ENCODE data around the gene FHIP2A.
A peak's percentile ranks its signal among the peaks of the same experiment; 100 is the strongest.
"Not testable (repeated sequence)": the region's sequence is repeated elsewhere in the genome, so short reads cannot be mapped to it uniquely, and the experiment has no call there.

Gene FHIP2A

GRCh38 chr10:114821293-114821914 lies at the start of gene FHIP2A:
TSS of gene FHIP2A (plus strand) at chr10:114821780. CDS start at chr10:114822079, 299 bp downstream.
- peak; percentile 53 for DNase-seq

GRCh38 chr10:114772496-114773196 lies 48.9 kb upstream of the FHIP2A start:
- DNase-seq: no peak

DNA sequence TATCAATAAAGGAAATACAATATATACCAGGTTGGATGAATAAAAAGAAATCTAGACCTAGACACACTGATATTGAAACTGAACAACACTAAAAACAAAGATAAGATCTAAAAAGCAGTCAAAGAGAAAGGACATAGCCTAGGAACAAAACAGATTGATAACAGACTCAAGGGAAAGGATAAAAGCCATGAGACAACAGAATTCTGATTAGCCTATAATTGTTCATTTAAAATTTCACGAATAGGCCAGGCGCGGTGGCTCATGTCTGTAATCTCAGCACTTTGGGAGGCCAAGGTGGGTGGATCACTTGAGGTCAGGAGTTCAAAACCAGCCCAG lies 48.4 kb upstream of the FHIP2A start:
- DNase-seq: no peak

DNA sequence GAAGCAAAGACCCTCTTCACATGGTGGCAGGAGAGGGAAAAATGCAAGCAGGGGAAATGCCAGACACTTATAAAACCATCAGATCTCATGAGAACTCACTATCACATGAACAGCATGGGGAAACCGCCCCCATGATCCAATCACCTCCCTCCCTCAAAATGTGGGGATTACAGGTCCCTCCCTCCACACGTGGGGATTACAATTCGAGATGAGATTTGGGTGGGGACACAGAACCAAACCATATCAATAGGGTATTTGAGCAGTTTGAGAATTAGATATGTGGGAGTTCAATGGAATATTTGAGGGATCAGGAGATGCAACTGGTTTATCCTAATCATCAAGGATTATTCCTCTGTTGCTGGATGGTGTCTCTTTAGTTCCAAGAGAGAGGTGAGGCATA lies 46.5 kb upstream of the FHIP2A start:
- not testable (repeated sequence) for DNase-seq

DNA sequence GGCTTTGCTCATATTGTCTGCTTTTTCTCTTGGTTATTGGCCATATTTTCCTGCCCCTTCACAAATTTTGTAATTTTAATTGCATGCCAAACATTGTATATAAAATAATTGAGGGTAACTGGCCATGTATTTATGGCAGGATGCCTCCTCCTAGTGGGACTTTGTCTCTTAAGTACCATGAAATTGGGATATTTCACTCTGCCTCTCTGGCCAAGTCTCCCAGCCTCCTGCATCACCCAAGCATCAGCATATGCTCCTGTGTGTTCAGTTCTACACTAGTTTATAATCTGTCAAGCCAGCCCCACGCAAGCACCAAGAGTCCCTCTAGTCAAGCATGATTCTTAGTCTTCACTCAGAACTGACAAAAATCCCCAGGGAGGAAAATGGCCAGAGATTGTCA lies 44.2 kb upstream of the FHIP2A start:
- DNase-seq: no peak

- DNase-seq: no peak
These were observed 41.6 kb upstream of the FHIP2A start for GRCh38 chr10:114779803-114780576.

GRCh38 chr10:114780577-114781184 lies 40.9 kb upstream of the FHIP2A start:
- no peak for DNase-seq

- DNase-seq: no peak
These were observed 38.9 kb upstream of the FHIP2A start for GRCh38 chr10:114782666-114783065.

DNA sequence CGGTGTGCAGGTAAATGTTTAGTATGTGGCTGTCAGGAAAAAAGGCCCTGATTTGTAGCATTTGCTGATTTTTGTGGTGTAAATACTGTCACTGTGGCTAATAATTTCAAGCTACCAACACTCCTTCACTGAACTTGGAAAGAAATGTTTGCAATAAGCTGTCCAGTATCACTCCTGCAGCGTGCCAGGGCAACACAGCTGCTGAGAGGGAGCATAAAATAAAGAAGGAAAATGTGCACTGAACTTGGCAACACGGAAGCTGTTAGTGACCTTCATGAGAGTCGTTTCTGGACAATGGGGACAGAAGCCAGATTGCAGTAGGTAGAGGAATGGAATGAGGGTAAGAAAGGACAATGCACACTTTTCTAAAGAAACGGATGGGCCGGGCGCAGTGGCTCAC lies 37.9 kb upstream of the FHIP2A start:
- DNase-seq: no peak

GRCh38 chr10:114786492-114786891 lies 35.1 kb upstream of the FHIP2A start:
- peak; percentile 5 for DNase-seq

- not testable (repeated sequence) for DNase-seq
These were observed 34.4 kb upstream of the FHIP2A start for GRCh38 chr10:114787131-114787530.

- DNase-seq: no peak
These were observed 29.8 kb upstream of the FHIP2A start for GRCh38 chr10:114791768-114792167.

- DNase-seq: no peak
These were observed 26.5 kb upstream of the FHIP2A start for GRCh38 chr10:114795039-114795438.

DNA sequence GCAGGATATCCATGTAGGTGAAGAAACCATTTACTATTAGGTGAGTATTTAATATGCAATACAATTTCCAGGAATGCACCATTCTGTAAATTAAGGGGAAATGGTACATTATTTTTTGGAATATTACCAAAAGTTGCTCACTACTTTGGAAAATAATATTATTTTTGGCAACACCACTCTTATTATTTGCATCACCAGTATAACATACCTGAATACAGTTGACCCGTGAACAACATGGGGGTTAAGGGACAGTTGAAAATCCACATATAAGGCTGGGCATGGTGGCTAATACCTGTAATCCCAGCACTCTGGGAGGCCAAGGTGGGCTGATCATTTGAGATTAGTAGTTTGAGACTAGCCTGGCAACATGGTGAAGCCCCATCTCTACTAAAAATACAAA lies 21.2 kb upstream of the FHIP2A start:
- DNase-seq: no peak

DNA sequence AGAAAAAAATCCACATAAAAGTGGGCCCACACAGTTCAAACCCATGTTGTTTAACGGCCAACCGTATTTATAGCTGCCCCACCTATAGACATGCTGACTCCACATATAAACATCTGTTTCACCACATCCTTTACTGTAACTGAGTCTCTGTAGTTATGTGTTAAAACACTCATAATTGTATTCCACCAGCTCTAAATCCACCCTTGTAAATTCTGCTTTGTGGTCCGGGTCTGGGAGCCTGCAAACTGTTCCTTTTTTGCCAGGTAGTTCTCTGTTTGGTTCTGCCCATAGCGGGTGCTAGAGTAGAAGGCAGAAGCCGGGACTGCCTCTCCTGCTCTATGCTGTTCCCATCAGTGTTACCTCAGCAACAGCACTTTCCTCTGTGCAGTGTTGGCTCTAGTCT lies 20.2 kb upstream of the FHIP2A start:
- DNase-seq: no peak

GRCh38 chr10:114802177-114802576 lies 19.4 kb upstream of the FHIP2A start:
- DNase-seq: no peak

GRCh38 chr10:114806562-114807391 lies 14.8 kb upstream of the FHIP2A start:
- no peak for DNase-seq

DNA sequence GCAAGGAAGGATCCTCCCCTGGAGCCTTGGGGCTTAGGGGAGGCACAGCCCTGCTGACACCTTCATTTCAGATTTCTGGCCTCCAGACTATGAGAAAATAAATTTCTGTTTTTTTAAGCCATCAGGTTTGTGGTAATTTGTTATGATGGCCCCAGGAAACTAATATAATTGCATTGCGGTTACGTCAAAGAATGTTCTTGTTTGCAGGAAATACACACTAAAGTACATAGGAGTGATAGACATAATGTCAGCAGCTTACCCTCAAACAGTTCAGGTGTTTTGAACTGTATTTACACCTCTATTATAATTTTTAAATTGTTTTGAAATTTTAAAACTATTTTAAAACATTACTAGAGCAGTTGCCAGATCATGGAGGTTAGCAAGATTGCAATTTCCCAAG lies 12.6 kb upstream of the FHIP2A start:
- no peak for DNase-seq

DNA sequence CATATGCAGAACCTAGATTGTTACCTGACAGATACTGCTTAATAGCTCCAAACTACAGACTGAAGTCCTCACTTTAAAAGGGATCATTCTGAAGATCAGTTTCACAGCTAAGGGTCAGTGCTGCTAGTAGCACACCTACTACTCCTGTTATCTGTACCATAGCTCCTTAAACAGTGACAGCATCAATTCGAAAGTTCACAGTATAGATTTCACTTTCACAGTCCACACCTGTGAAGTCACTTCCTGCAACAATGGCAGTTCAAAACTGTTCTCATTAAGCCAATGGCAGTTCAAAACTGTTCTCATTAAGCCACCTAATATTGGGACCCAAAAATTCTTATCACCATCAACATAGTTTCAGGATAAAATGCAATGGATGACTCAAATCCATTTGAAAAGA lies 10.7 kb upstream of the FHIP2A start:
- no peak for DNase-seq

DNA sequence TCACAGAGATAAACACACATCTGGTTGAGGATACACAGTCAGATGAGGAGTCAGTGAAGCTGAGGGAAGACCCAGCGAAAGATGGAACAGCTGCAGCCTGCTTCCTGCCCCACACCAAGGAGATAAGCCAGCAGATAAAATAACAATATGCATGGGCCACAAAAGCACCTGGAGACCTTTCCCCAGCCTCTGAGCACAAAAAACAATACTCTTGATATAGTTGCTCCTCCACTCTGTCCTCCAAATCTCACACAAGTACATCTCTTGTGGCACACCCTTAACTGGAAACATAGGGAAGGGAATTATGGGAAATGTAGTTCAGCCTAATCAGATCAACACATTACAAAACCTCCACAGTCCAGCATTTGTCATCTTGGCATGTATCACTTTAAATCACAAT lies 9.7 kb upstream of the FHIP2A start:
- no peak for DNase-seq

DNA sequence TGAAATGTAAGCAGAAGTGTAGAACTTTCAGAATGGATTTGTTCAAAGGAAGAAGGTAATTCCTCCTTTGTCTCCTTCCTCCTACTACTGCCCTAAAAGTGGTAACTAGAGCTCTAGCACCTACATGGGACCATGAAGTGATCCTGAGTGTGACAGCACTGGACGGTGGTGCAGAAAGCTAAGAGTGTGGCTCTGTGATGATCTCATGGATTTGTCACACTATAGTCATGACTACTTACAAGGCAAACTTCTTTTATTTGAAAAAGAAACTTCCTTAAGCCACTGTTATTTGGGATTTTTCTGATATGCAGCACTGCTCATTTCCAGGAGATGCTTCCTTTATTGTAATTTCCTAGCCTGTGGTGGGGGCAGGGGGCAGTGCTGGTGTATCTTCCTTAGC lies 5.8 kb upstream of the FHIP2A start:
- peak; percentile 26 for DNase-seq

GRCh38 chr10:114816308-114816707 lies 5.3 kb upstream of the FHIP2A start:
- DNase-seq: no peak

DNA sequence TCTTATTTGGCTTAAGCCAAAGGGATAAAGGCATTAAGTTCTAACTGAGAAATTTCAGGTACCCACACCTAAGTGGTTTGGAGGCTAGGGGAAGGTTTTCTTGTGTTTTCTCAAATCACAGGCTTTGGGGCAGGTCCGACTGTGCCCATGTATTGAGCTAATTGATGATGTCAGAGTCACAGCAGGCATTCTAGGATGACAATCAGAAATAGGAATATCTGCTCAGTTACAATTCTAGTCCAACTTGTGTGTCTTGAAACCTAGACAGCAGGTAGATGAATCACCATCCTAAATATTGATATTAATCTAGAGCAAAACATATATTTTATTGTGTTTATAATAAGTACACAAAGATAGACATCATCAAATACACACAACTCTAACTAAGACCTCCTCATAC lies 2.3 kb upstream of the FHIP2A start:
- no peak for DNase-seq

All from MV-4-11 (cell line).